ENCODE results near the gene DYNLL2.

DYNLL2 gene

GRCh38 chr17:58082870-58083490 is at the start of gene DYNLL2:
DYNLL2 (plus strand) TSS chr17:58083419; CDS start chr17:58087091, 3,672 bp downstream.
- peak; percentile 90 for ATAC-seq

GRCh38 chr17:58039975-58040374 is 43.2 kb upstream of the DYNLL2 start:
- TF ChIP-seq CREB5 (CRISPR knock-in tag; IDR thresholded peaks at IDR 0.05; ENCODE audit: low read depth) (no peak), ISL1 (CRISPR knock-in tag; IDR thresholded peaks at IDR 0.05) (no peak), ESRRG (CRISPR knock-in tag; IDR thresholded peaks at IDR 0.05) (no peak), OSR1 (CRISPR knock-in tag; IDR thresholded peaks at IDR 0.05) (no peak)
- TF ChIP-seq, protein P1, sequence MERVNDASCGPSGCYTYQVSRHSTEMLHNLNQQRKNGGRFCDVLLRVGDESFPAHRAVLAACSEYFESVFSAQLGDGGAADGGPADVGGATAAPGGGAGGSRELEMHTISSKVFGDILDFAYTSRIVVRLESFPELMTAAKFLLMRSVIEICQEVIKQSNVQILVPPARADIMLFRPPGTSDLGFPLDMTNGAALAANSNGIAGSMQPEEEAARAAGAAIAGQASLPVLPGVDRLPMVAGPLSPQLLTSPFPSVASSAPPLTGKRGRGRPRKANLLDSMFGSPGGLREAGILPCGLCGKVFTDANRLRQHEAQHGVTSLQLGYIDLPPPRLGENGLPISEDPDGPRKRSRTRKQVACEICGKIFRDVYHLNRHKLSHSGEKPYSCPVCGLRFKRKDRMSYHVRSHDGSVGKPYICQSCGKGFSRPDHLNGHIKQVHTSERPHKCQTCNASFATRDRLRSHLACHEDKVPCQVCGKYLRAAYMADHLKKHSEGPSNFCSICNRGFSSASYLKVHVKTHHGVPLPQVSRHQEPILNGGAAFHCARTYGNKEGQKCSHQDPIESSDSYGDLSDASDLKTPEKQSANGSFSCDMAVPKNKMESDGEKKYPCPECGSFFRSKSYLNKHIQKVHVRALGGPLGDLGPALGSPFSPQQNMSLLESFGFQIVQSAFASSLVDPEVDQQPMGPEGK (CRISPR knock-in tag; IDR thresholded peaks at IDR 0.05; ENCODE audit: borderline replicate concordance) = no peak
- no peak for ATAC-seq

More at GRCh38 chr17:58082870-58083490, at the start of gene DYNLL2:
- TF ChIP-seq ZFP3 (CRISPR knock-in tag; IDR thresholded peaks at IDR 0.05) = no peak
- TF ChIP-seq BACH2 (CRISPR knock-in tag; IDR thresholded peaks at IDR 0.05; ENCODE audit: borderline replicate concordance) = no peak
- no peak for TF ChIP-seq PPARA (CRISPR knock-in tag; IDR thresholded peaks at IDR 0.05; ENCODE audit: borderline replicate concordance)
- TF ChIP-seq POU6F1 (CRISPR knock-in tag; IDR thresholded peaks at IDR 0.05; ENCODE audit: borderline replicate concordance, low read depth) = no peak
- TF ChIP-seq, protein P1 (CRISPR knock-in tag; IDR thresholded peaks at IDR 0.05; ENCODE audit: borderline replicate concordance) = no peak
- no peak for TF ChIP-seq CREB5 (CRISPR knock-in tag; IDR thresholded peaks at IDR 0.05; ENCODE audit: low read depth)
- no peak for TF ChIP-seq TCF4 (CRISPR knock-in tag; IDR thresholded peaks at IDR 0.05; ENCODE audit: borderline replicate concordance)
- no peak for TF ChIP-seq GLIS3 (CRISPR knock-in tag; IDR thresholded peaks at IDR 0.05)
- TF ChIP-seq ZNF8 (CRISPR knock-in tag; IDR thresholded peaks at IDR 0.05) = no peak
- no peak for TF ChIP-seq CSRNP3 (CRISPR knock-in tag; IDR thresholded peaks at IDR 0.05)
- TF ChIP-seq OSR1 (CRISPR knock-in tag; IDR thresholded peaks at IDR 0.05) = no peak
- no peak for TF ChIP-seq ZNF565 (CRISPR knock-in tag; conservative IDR thresholded peaks at IDR 0.05; ENCODE audit: low read depth)
- TF ChIP-seq ARNTL (CRISPR knock-in tag; IDR thresholded peaks at IDR 0.05; ENCODE audit: borderline replicate concordance, low read depth) = no peak
- TF ChIP-seq CSDC2 (CRISPR knock-in tag; IDR thresholded peaks at IDR 0.05) = no peak

DNA sequence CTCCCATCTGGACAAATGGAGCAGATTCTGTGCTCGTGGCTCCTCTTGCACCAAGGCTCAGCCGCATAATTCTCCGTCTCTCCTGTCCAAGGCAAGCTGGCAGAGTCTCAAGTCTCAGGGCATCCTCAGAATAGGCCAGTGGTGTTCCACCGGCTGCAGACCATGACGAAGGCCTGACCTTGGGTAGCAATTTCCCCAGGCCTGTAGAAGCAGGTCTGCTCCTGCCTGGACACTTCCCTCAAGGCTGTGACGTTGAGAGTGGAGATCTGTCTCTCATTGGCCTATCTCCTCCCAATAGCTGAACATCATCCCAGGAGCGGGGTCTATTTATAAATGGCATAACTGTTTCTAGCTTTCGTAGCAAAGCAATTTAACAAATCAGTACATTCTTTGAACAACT is 42.8 kb upstream of the DYNLL2 start:
- no peak for TF ChIP-seq ESRRG (CRISPR knock-in tag; IDR thresholded peaks at IDR 0.05)
- no peak for TF ChIP-seq RARB (CRISPR knock-in tag; IDR thresholded peaks at IDR 0.05)
- no peak for TF ChIP-seq ZFP30 (CRISPR knock-in tag; IDR thresholded peaks at IDR 0.05)
- no peak for TF ChIP-seq ISL1 (CRISPR knock-in tag; IDR thresholded peaks at IDR 0.05)
- TF ChIP-seq ZFP3 (CRISPR knock-in tag; IDR thresholded peaks at IDR 0.05) = no peak
- ATAC-seq = no peak
